Lower leg skin (tissue), 4 donors: ENCODE results near the gene REP15. TPM values are rescaled to one million over a fixed set of nuclear protein-coding genes. Genes with fewer than 3 reads are reported as not detected.

Source experiments
- DNase-seq, 2 donors: peaks; one replicate each; pipeline ENCODE4 v3.0.0-alpha.2; 2019; ENCODE audit warnings: low spot score in 2 of 2
- H3K4me3 ChIP-seq: fragments of 200-600 bp; sonication (generic); 2 replicates; pipeline ENCODE4 v1.5.1; 2017; ENCODE audit warnings: mild to moderate bottlenecking, low read depth; ENCODE audit not compliant: poor library complexity, severe bottlenecking
- CTCF ChIP-seq, 3 donors: fragments of 450-650 bp; IDR thresholded peaks; one replicate each; pipeline ENCODE4 v1.5.1; 2016; ENCODE audit warnings: antibody characterized with exemption in 3 of 3, mild to moderate bottlenecking in 3 of 3, moderate library complexity in 2 of 3
- POLR2A ChIP-seq, 2 donors: fragments of 450-650 bp; IDR thresholded peaks; one replicate each; pipeline ENCODE4 v1.6.1; 2016 to 2017; ENCODE audit warnings: antibody characterized with exemption in 2 of 2, mild to moderate bottlenecking in 1 of 2, moderate library complexity in 1 of 2
- WGBS, 2 donors: methylation state at CpG; one replicate each; pipeline ENCODE4 v1.1.5; 2018; 5-methylcytosine and 5-hydroxymethylcytosine counted together
- intact Hi-C: fragments of 100-400 bp; cut with DNase I; formaldehyde crosslinking; loops from one replicate; pipeline ENCODE4 v1.15.0; 2023; ENCODE audit warnings: low total_unique reads
- total RNA-seq, 4 donors: library from RNA; depleted of rRNA; stranded (reverse); fragments of >200 nt; gene quantifications; one replicate each; pipeline ENCODE4 v1.1.0, GENCODE V29; 2016

The REP15 gene
- total RNA-seq, 4 donors from 2014 or later = 0.55 to 3.5 (median 0.83) TPM

- WGBS, 2 donors = 50 to 54% methylated on average over 3 of the region's 3 CpGs
- H3K4me3 ChIP-seq = no peak overlapping the region
- no peak for DNase-seq
- TF ChIP-seq CTCF (IDR thresholded peaks at IDR 0.05) = no peak
- TF ChIP-seq POLR2A (IDR thresholded peaks at IDR 0.05) = no peak
- intact Hi-C loops = no loop called here
Observed at GRCh38 chr12:27673101-27673718, 23.0 kb upstream of the REP15 start.

- H3K4me3 ChIP-seq = no peak overlapping the region
- WGBS, 2 donors = 70 to 86% methylated on average over 2 of the region's 2 CpGs
- intact Hi-C loops = no loop called here
- no peak for TF ChIP-seq POLR2A (IDR thresholded peaks at IDR 0.05)
- no peak for TF ChIP-seq CTCF (IDR thresholded peaks at IDR 0.05)
- DNase-seq = no peak
Observed at GRCh38 chr12:27674989-27675388, 21.3 kb upstream of the REP15 start.

- no peak overlapping the region for H3K4me3 ChIP-seq
- no peak for TF ChIP-seq POLR2A (IDR thresholded peaks at IDR 0.05)
- TF ChIP-seq CTCF (IDR thresholded peaks at IDR 0.05) = no peak
- DNase-seq = no peak
- intact Hi-C loops = no loop called here
Observed at GRCh38 chr12:27680619-27681018, 15.6 kb upstream of the REP15 start.

- intact Hi-C loops = no loop called here
- no peak for TF ChIP-seq POLR2A (IDR thresholded peaks at IDR 0.05)
- TF ChIP-seq CTCF (IDR thresholded peaks at IDR 0.05) = no peak
- DNase-seq = no peak
- no peak overlapping the region for H3K4me3 ChIP-seq
- 95 to 97% methylated on average over 2 of the region's 2 CpGs for WGBS, 2 donors
Observed at GRCh38 chr12:27682534-27682933, 13.7 kb upstream of the REP15 start.

GRCh38 chr12:27685274-27685673, 11.0 kb upstream of the REP15 start:
- TF ChIP-seq CTCF (IDR thresholded peaks at IDR 0.05) (no peak), POLR2A (IDR thresholded peaks at IDR 0.05) (no peak)
- intact Hi-C loops = no loop called here
- no peak overlapping the region for H3K4me3 ChIP-seq
- 90 to 97% methylated on average over 2 of the region's 2 CpGs for WGBS, 2 donors
- DNase-seq = no peak

- TF ChIP-seq CTCF (IDR thresholded peaks at IDR 0.05) = no peak
- no peak for TF ChIP-seq POLR2A (IDR thresholded peaks at IDR 0.05)
- intact Hi-C loops = no loop called here
- no peak overlapping the region for H3K4me3 ChIP-seq
- DNase-seq = no peak
Observed at GRCh38 chr12:27686147-27686546, 10.1 kb upstream of the REP15 start.
